ENCODE data around the gene SLITRK5. TPM values are rescaled to one million over a fixed set of nuclear protein-coding genes. Genes with fewer than 3 reads are reported as not detected.

Gene SLITRK5
- total and polyA plus RNA-seq, 2 donors (not counting 3 experiments of a cell fraction or from before 2014, with no cell fraction given): 0.01 to 0.04 TPM

DNA sequence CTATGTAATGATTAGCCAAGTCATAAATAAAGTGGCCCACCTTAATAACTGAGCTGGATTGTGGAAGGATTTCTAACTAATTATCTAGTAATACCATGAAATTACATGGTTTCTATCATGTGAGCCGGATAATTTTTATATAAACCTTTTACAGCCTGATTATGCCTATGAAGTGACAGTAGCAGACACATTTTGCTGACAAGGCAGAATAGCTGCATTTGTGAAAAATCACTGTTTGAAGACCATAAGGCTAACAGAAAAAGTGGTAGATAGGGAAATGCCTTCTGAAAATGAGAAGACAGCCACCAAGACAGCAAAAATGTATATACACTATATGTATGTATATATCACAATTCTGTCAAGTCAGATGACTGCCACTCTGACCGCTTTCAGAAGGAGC, 27.1 kb downstream of the SLITRK5 start:
- no peaks in the 10 kb centered on the region for H3K79me2 ChIP-seq (ENCODE audit: control insufficient read depth, insufficient read depth, low read length)
- H3K9me3 ChIP-seq (replicated peaks; ENCODE audit: control insufficient read depth, insufficient read depth, low read length): no peaks in the 10 kb centered on the region
- intact Hi-C loops (cut with micrococcal nuclease): no loop called here
- no TSS peak for BruUV-seq (replicated peaks)
- H3K4me2 ChIP-seq (ENCODE audit: insufficient read depth, low read length): no peak overlapping the region
- no peak overlapping the region for H3K4me3 ChIP-seq (replicated peaks in 1 of 3; ENCODE audit: insufficient read depth in 1 of 3, low read depth in 1 of 3, low read length in 3 of 3)
- no peaks in the 10 kb centered on the region for H3K9me1 ChIP-seq (replicated peaks; ENCODE audit: control insufficient read depth, extremely low read depth, insufficient read depth, low read length)
- FAIRE-seq (no peak), DNase-seq (ENCODE audit: low read depth, low spot score) (no peak)
- H3K4me1 ChIP-seq (ENCODE audit: control insufficient read depth, extremely low read depth, insufficient read depth, low read length): no peaks in the 10 kb centered on the region
- CTCF ChIA-PET: no interaction called here
- H3K27me3 ChIP-seq (ENCODE audit: control insufficient read depth in 2 of 2, insufficient read depth in 2 of 2, low read length in 2 of 2): no peaks in the 10 kb centered on the region
- H3K27ac ChIP-seq (ENCODE audit: insufficient read depth, low read depth, low read length): no peak overlapping the region
- H4K20me1 ChIP-seq (replicated peaks; ENCODE audit: control insufficient read depth, extremely low read depth, insufficient read depth, low read length): no peaks in the 10 kb centered on the region
- H3K36me3 ChIP-seq (ENCODE audit: control insufficient read depth in 2 of 2, extremely low read depth in 1 of 2, insufficient read depth in 2 of 2, low read length in 2 of 2): no peaks in the 10 kb centered on the region
- no peak overlapping the region for H2AFZ ChIP-seq (ENCODE audit: low read depth, low read length)
- POLR2A ChIA-PET: no interaction called here
- dilution Hi-C loops (cut with MboI; ENCODE audit: extremely low pct_ligation_motif_present, low sequenced_read_pairs): no loop called here
- no peak overlapping the region for H3K9ac ChIP-seq (replicated peaks; ENCODE audit: extremely low read depth, insufficient read depth, low read length)
- TF ChIP-seq POLR2AphosphoS5 (IDR thresholded peaks at IDR 0.05; ENCODE audit: insufficient read depth, low read depth, low read length) (no peak), GATA2 (IDR thresholded peaks at IDR 0.05; ENCODE audit: insufficient read depth, insufficient read length, low read depth, low read length) (no peak), CTCF (IDR thresholded peaks at IDR 0.05; ENCODE audit: extremely low read depth in 1 of 2, insufficient read depth in 1 of 2, low read depth in 1 of 2, low read length in 2 of 2) (no peak), FOS (IDR thresholded peaks at IDR 0.05; ENCODE audit: borderline replicate concordance, insufficient read depth, low read length) (no peak), JUN (IDR thresholded peaks at IDR 0.05; ENCODE audit: borderline replicate concordance, insufficient read depth, insufficient read length, low read depth) (no peak), MYC (IDR thresholded peaks at IDR 0.05; ENCODE audit: low read depth, low read length) (no peak), EZH2 (IDR thresholded peaks at IDR 0.05; ENCODE audit: borderline replicate concordance, low read depth, low read length, severe bottlenecking) (no peak), POLR2A (IDR thresholded peaks at IDR 0.05; ENCODE audit: low read depth, low read length) (no peak), MAX (IDR thresholded peaks at IDR 0.05; ENCODE audit: insufficient read depth, insufficient read length) (no peak)

Data from endothelial cell of umbilical vein (primary cell).